Activated naive CD4-positive, alpha-beta T cell treated with anti-CD3 and anti-CD28 coated beads, Interleukin-2, amount 10 ng/mL, durations not matched to agents 5 hours and 36 hours (primary cell): Measurements from ENCODE around the gene SNRPB. TPM values are rescaled to one million over a fixed set of nuclear protein-coding genes. Genes with fewer than 3 reads are reported as not detected.

Experiments used
- total RNA-seq, 2 experiments: library from RNA; stranded (reverse); gene quantifications; one replicate each; pipeline ENCODE4 v1.2.3, GENCODE V29; 2021

Gene SNRPB
- total RNA-seq = 100 to 1,000 TPM; 216 to 232 TPM

DNA sequence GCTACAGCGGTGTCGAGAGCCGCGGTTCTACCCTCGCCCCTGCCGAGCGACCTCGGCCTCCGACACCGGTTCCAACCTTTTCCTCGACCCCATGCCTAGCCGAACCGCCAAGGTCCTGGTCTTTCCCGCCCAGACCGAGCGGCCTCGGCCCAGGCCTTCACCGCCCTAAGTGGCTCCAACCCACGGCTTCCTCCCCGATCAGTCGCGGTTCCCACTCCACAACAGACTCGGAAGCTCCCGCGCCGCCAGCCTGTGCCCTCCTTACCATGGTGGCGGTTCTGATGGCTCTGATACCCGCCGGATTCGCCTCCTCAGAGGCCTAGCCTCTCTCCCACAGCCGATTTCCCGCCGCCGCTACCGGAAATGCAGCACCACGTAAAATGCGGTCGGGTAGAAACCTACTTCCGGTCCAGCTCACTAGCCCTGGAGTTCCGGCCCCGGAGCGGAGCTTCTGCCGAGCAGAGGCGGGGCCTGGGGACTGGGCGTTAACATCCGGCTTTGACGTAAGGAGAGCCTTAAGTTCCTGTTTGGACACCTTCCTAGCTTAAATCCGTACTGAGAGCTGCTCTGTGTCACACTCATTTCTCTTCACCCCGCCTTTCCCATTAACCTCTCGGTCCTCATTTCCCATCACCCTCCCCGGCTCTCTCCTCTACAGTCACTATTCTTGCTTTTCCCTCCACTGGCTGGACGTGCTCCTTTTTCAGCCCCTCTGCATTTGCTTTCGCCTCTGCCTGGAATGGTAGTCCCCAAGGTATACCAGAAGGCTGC, at the start of gene SNRPB:
Gene SNRPB (minus strand): TSS at position 367 of the 771 bp plus-strand sequence. CDS start 99 bp downstream, at position 268.

GRCh38 chr20:2508631-2509467, 38.3 kb upstream of the SNRPB start, which contains the start of gene ZNF343:
Gene ZNF343 (minus strand): TSS chr20:2508915. CDS start chr20:2493895, 15,020 bp downstream.

Other genes with a start within 250 kb of the SNRPB start
- gene TGM3, start 174.8 kb downstream of the SNRPB start, total RNA-seq = not detected
- gene TGM6, start 89.9 kb downstream of the SNRPB start, total RNA-seq = not detected
- 1 to 10 TPM; 6.7 to 8.3 TPM for gene ZNF343, start 38.1 kb upstream of the SNRPB start, total RNA-seq
- gene TMC2, start 65.8 kb upstream of the SNRPB start, total RNA-seq = not detected
- 100 to 1,000 TPM; 292 to 302 TPM for gene NOP56, start 181.8 kb upstream of the SNRPB start, total RNA-seq
- 10 to 100 TPM; 87.3 to 92.1 TPM for gene IDH3B, start 193.4 kb upstream of the SNRPB start, total RNA-seq
- 1 to 10 TPM in 1 of 2 experiments, under 1 TPM in 1; 0.36 to 2.0 TPM for gene EBF4, start 222.0 kb upstream of the SNRPB start, total RNA-seq